ENCODE results near the gene PCDH9. TPM values are rescaled to one million over a fixed set of nuclear protein-coding genes. Genes with fewer than 3 reads are reported as not detected.

The PCDH9 gene
- total and polyA plus RNA-seq, 10 of the 15 experiments (the other 5 are each of a cell fraction or from before 2014, with no cell fraction given), result 0.02 to 2.3 (median 0.05) TPM; not detected in 1

DNA sequence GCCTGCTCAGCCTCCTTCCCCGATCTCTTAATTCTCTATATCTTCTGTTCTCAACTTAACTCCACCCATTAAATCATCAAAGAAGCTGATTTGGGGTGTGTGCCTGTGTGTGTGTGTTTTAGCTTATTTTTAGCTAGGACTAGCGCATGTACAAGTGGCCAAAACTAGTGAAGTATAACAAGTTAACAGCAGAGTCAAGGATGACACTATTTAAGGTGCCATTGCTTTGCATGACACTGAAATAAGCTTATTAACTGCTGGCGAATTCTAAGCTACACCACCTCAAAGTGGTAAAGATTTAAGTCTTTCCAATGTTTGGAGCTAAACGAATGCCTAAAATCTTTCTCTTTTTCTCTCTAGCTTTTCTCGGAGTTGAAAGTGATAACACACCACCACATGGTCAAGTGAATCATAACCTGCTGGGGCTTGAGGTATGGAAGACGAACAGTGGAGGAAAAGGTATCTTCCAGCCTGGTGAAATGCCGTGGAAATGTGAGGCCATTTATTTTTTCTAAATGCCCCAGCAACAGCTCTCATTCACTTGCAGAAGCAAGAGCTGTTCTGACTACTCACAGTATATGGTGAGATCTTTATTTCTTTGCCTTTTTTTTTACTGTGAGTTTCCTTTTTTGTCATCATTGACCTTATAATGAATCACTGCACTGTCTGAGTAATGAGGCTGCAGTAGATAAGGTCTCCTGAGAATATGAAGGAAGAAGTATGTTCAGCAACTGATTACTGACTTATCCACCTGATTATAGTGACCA lies 570.3 kb downstream of the PCDH9 start (continued):
- TF ChIP-seq, protein P1, sequence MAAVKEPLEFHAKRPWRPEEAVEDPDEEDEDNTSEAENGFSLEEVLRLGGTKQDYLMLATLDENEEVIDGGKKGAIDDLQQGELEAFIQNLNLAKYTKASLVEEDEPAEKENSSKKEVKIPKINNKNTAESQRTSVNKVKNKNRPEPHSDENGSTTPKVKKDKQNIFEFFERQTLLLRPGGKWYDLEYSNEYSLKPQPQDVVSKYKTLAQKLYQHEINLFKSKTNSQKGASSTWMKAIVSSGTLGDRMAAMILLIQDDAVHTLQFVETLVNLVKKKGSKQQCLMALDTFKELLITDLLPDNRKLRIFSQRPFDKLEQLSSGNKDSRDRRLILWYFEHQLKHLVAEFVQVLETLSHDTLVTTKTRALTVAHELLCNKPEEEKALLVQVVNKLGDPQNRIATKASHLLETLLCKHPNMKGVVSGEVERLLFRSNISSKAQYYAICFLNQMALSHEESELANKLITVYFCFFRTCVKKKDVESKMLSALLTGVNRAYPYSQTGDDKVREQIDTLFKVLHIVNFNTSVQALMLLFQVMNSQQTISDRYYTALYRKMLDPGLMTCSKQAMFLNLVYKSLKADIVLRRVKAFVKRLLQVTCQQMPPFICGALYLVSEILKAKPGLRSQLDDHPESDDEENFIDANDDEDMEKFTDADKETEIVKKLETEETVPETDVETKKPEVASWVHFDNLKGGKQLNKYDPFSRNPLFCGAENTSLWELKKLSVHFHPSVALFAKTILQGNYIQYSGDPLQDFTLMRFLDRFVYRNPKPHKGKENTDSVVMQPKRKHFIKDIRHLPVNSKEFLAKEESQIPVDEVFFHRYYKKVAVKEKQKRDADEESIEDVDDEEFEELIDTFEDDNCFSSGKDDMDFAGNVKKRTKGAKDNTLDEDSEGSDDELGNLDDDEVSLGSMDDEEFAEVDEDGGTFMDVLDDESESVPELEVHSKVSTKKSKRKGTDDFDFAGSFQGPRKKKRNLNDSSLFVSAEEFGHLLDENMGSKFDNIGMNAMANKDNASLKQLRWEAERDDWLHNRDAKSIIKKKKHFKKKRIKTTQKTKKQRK (IDR thresholded peaks at IDR 0.05; ENCODE audit: low read depth, low read length), result no peak
- 0 out of 4 replicates have a peak, but pooled peaks of 1 of the 2 experiments have one; percentile 18 for TF ChIP-seq BHLHE40 (IDR thresholded peaks at IDR 0.05; ENCODE audit: borderline replicate concordance in 1 of 2, low read depth in 2 of 2, low read length in 1 of 2)
- TF ChIP-seq NFIC (IDR thresholded peaks at IDR 0.05; ENCODE audit: low read depth, low read length), result no peak
- no peak for TF ChIP-seq FOS (IDR thresholded peaks at IDR 0.05; ENCODE audit: borderline replicate concordance, extremely low read depth, insufficient read length)
- TF ChIP-seq, protein P2, sequence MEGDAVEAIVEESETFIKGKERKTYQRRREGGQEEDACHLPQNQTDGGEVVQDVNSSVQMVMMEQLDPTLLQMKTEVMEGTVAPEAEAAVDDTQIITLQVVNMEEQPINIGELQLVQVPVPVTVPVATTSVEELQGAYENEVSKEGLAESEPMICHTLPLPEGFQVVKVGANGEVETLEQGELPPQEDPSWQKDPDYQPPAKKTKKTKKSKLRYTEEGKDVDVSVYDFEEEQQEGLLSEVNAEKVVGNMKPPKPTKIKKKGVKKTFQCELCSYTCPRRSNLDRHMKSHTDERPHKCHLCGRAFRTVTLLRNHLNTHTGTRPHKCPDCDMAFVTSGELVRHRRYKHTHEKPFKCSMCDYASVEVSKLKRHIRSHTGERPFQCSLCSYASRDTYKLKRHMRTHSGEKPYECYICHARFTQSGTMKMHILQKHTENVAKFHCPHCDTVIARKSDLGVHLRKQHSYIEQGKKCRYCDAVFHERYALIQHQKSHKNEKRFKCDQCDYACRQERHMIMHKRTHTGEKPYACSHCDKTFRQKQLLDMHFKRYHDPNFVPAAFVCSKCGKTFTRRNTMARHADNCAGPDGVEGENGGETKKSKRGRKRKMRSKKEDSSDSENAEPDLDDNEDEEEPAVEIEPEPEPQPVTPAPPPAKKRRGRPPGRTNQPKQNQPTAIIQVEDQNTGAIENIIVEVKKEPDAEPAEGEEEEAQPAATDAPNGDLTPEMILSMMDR (IDR thresholded peaks at IDR 0.05 in 2 of 3, conservative IDR thresholded peaks at IDR 0.05 in 1 of 3; ENCODE audit: control insufficient read depth in 2 of 3, extremely low read depth in 1 of 3, insufficient read depth in 1 of 3, low read depth in 3 of 3, low read length in 3 of 3), result no peak
- no peak for TF ChIP-seq HDAC2 (IDR thresholded peaks at IDR 0.05)
- no peak for TF ChIP-seq PAX5 (IDR thresholded peaks at IDR 0.05; ENCODE audit: borderline replicate concordance, low read depth, low read length)
- TF ChIP-seq TAF1 (IDR thresholded peaks at IDR 0.05; ENCODE audit: borderline replicate concordance, low read depth, low read length), result no peak
- no peak for TF ChIP-seq ZBED1 (IDR thresholded peaks at IDR 0.05; ENCODE audit: borderline replicate concordance)
- peak; percentile 64; the same call in 1 of the 2 replicates for TF ChIP-seq MTA2 (IDR thresholded peaks at IDR 0.05; ENCODE audit: low read depth)
- TF ChIP-seq MTA3 (IDR thresholded peaks at IDR 0.05; ENCODE audit: borderline replicate concordance, low read length), result no peak
- no peak for TF ChIP-seq ZNF274 (IDR thresholded peaks at IDR 0.05; ENCODE audit: insufficient read depth, insufficient read length)
- TF ChIP-seq SMC3 (IDR thresholded peaks at IDR 0.05; ENCODE audit: borderline replicate concordance, low read length), result no peak
- TF ChIP-seq, protein P3, sequence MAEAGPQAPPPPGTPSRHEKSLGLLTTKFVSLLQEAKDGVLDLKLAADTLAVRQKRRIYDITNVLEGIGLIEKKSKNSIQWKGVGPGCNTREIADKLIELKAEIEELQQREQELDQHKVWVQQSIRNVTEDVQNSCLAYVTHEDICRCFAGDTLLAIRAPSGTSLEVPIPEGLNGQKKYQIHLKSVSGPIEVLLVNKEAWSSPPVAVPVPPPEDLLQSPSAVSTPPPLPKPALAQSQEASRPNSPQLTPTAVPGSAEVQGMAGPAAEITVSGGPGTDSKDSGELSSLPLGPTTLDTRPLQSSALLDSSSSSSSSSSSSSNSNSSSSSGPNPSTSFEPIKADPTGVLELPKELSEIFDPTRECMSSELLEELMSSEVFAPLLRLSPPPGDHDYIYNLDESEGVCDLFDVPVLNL (IDR thresholded peaks at IDR 0.05; ENCODE audit: low read depth, low read length), result no peak
- TF ChIP-seq SUPT20H (IDR thresholded peaks at IDR 0.05; ENCODE audit: borderline replicate concordance, control insufficient read depth, low read depth, low read length), result no peak
- no peak for TF ChIP-seq PML (IDR thresholded peaks at IDR 0.05; ENCODE audit: low read length)
- no peak for TF ChIP-seq BRCA1 (IDR thresholded peaks at IDR 0.05; ENCODE audit: low read depth, low read length)
- TF ChIP-seq, protein P4, sequence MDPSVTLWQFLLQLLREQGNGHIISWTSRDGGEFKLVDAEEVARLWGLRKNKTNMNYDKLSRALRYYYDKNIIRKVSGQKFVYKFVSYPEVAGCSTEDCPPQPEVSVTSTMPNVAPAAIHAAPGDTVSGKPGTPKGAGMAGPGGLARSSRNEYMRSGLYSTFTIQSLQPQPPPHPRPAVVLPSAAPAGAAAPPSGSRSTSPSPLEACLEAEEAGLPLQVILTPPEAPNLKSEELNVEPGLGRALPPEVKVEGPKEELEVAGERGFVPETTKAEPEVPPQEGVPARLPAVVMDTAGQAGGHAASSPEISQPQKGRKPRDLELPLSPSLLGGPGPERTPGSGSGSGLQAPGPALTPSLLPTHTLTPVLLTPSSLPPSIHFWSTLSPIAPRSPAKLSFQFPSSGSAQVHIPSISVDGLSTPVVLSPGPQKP (IDR thresholded peaks at IDR 0.05; ENCODE audit: low read depth, low read length), result no peak
- TF ChIP-seq NFYA (IDR thresholded peaks at IDR 0.05; ENCODE audit: borderline replicate concordance, low read depth, low read length), result no peak
- TF ChIP-seq, protein P5, sequence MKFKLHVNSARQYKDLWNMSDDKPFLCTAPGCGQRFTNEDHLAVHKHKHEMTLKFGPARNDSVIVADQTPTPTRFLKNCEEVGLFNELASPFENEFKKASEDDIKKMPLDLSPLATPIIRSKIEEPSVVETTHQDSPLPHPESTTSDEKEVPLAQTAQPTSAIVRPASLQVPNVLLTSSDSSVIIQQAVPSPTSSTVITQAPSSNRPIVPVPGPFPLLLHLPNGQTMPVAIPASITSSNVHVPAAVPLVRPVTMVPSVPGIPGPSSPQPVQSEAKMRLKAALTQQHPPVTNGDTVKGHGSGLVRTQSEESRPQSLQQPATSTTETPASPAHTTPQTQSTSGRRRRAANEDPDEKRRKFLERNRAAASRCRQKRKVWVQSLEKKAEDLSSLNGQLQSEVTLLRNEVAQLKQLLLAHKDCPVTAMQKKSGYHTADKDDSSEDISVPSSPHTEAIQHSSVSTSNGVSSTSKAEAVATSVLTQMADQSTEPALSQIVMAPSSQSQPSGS (IDR thresholded peaks at IDR 0.05; ENCODE audit: low read length), result no peak
- no peak for TF ChIP-seq RELA (IDR thresholded peaks at IDR 0.05; ENCODE audit: borderline replicate concordance, partially characterized antibody)
